Measurements from ENCODE around the gene BCR.

BCR gene

GRCh38 chr22:23137468-23137867 is 42.8 kb upstream of the BCR start:
- no peak overlapping the region for H3K4me3 ChIP-seq (replicated peaks; ENCODE audit: low read depth, low read length)

GRCh38 chr22:23137905-23138561 is 42.3 kb upstream of the BCR start:
- H3K4me3 ChIP-seq (replicated peaks; ENCODE audit: low read depth, low read length): no peak overlapping the region
- H3K36me3 ChIP-seq (ENCODE audit: control insufficient read depth, insufficient read depth, low read length): no peaks in the 10 kb centered on the region
- peak; percentile 64 for DNase-seq (ENCODE audit: extremely low read depth, insufficient read length)
- no peaks in the 10 kb centered on the region for H3K27me3 ChIP-seq (replicated peaks; ENCODE audit: control insufficient read depth, insufficient read depth, low read length)
- TF ChIP-seq, protein P1, sequence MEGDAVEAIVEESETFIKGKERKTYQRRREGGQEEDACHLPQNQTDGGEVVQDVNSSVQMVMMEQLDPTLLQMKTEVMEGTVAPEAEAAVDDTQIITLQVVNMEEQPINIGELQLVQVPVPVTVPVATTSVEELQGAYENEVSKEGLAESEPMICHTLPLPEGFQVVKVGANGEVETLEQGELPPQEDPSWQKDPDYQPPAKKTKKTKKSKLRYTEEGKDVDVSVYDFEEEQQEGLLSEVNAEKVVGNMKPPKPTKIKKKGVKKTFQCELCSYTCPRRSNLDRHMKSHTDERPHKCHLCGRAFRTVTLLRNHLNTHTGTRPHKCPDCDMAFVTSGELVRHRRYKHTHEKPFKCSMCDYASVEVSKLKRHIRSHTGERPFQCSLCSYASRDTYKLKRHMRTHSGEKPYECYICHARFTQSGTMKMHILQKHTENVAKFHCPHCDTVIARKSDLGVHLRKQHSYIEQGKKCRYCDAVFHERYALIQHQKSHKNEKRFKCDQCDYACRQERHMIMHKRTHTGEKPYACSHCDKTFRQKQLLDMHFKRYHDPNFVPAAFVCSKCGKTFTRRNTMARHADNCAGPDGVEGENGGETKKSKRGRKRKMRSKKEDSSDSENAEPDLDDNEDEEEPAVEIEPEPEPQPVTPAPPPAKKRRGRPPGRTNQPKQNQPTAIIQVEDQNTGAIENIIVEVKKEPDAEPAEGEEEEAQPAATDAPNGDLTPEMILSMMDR (IDR thresholded peaks at IDR 0.05; ENCODE audit: insufficient read depth, low read length, poor library complexity, severe bottlenecking): no peak

More at GRCh38 chr22:23137468-23137867, 42.8 kb upstream of the BCR start:
- DNase-seq (ENCODE audit: extremely low read depth, insufficient read length): no peak
- TF ChIP-seq, protein P1 (IDR thresholded peaks at IDR 0.05; ENCODE audit: insufficient read depth, low read length, poor library complexity, severe bottlenecking): no peak
- Histone ChIP-seq H3K36me3 (ENCODE audit: control insufficient read depth, insufficient read depth, low read length) (no peaks in the 10 kb centered on the region), H3K27me3 (replicated peaks; ENCODE audit: control insufficient read depth, insufficient read depth, low read length) (no peaks in the 10 kb centered on the region)

DNA sequence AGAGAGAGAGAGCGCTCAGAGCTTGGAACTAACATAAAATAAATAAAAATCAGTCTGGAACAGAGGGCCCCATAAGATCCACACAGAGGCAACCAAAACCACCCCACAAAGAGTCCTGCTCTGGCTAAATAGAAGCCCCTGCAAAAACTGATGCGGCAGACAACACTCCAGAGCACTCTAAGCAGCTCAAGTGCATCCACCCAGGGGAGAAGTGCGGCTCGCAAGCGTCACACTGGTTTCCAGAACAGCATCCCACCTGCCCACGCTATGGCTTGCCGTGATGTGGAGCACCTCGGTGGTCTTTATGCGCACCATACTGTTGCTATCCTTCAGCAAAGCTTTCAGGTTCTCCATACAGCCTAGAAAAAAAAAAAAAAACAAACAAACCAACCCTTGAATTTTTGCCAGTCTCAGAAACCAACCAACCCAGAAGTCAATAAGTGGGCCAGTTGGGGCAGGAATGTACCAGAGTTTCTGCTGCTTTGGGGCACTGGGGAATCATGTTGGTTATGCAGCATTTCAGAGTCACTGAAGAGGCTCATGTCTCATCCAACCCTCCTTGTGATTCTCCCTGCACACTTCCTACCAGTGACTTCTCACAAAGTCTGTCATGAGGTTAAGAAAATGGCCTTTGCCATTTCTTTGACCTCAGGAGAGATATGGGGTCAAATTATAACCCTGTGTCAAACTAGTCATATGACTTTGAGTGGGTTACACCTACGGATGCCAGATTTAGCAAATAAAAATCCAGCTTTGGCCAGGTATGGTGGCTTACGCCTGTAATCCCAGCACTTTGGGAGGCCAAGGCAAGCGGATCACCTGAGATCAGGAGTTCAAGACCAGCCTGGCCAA is 41.5 kb upstream of the BCR start:
- DNase-seq (ENCODE audit: extremely low read depth, insufficient read length): no peak
- TF ChIP-seq, protein P1 (IDR thresholded peaks at IDR 0.05; ENCODE audit: insufficient read depth, low read length, poor library complexity, severe bottlenecking): no peak
- H3K36me3 ChIP-seq (ENCODE audit: control insufficient read depth, insufficient read depth, low read length): no peaks in the 10 kb centered on the region
- no peak overlapping the region for H3K4me3 ChIP-seq (replicated peaks; ENCODE audit: low read depth, low read length)
- no peaks in the 10 kb centered on the region for H3K27me3 ChIP-seq (replicated peaks; ENCODE audit: control insufficient read depth, insufficient read depth, low read length)

GRCh38 chr22:23140385-23140784 is 39.9 kb upstream of the BCR start:
- Histone ChIP-seq H3K4me3 (replicated peaks; ENCODE audit: low read depth, low read length) (no peak overlapping the region), H3K36me3 (ENCODE audit: control insufficient read depth, insufficient read depth, low read length) (no peaks in the 10 kb centered on the region), H3K27me3 (replicated peaks; ENCODE audit: control insufficient read depth, insufficient read depth, low read length) (no peaks in the 10 kb centered on the region)
- TF ChIP-seq, protein P1 (IDR thresholded peaks at IDR 0.05; ENCODE audit: insufficient read depth, low read length, poor library complexity, severe bottlenecking): no peak
- DNase-seq (ENCODE audit: extremely low read depth, insufficient read length): no peak

DNA sequence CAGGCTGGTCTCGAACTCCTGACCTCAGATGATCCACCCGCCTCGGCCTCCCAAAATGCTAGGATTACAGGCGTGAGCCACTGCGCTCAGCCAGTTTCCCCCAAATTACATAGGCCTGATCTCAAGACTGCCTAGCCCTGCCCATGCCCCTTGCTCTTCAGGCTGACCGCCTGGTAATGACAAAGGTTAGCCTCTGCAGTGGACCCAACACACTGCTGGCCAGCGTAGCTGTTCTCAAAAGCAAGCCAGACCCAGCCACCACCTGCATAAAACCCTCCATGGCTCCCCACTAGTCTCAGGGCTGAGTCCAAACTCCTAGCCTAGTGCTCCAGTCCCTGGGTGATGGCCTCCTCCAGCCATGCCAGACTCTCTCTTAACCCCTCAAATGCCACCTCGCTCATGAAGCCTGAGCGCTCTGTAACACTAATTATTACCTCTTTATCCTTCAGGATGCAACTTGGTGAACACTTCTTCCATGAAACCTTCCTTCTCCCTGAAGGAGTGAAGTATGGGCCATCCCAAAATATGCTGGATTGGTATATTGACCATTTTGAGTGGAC is 37.7 kb upstream of the BCR start:
- DNase-seq (ENCODE audit: extremely low read depth, insufficient read length): no peak
- TF ChIP-seq, protein P1 (IDR thresholded peaks at IDR 0.05; ENCODE audit: insufficient read depth, low read length, poor library complexity, severe bottlenecking): no peak
- no peaks in the 10 kb centered on the region for H3K27me3 ChIP-seq (replicated peaks; ENCODE audit: control insufficient read depth, insufficient read depth, low read length)
- H3K4me3 ChIP-seq (replicated peaks; ENCODE audit: low read depth, low read length): no peak overlapping the region
- no peaks in the 10 kb centered on the region for H3K36me3 ChIP-seq (ENCODE audit: control insufficient read depth, insufficient read depth, low read length)

Data from GM06990 (cell line).